Naive B cell (primary cell): ENCODE results near the gene GNAI3. TPM values are rescaled to one million over a fixed set of nuclear protein-coding genes. Genes with fewer than 3 reads are reported as not detected.
"Not testable (repeated sequence)": the region's sequence is repeated elsewhere in the genome, so short reads cannot be mapped to it uniquely, and the experiment has no call there.

Experiments used
- ATAC-seq, 2 donors: fragments of 150-1000 bp; cut with Tn5 transposase; 2 replicates each; pipeline ENCODE4 v1.10.0; 2021; ENCODE audit warnings: low read depth in 2 of 2, mild to moderate bottlenecking in 2 of 2, moderate library complexity in 2 of 2
- DNase-seq: peaks from one replicate; pipeline ENCODE4 v3.0.0; 2022
- H3K27ac Mint-ChIP-seq, 6 donors: one replicate each; pipeline ENCODE4 v1.8.0; 2020 to 2022; ENCODE audit warnings: mild to moderate bottlenecking in 6 of 6, mixed read lengths in 6 of 6, moderate library complexity in 5 of 6, inconsistent platforms in 2 of 6
- H3K27me3 Mint-ChIP-seq, 3 donors: one replicate each; pipeline ENCODE4 v1.8.0; 2021 to 2022; ENCODE audit warnings: mixed read lengths in 3 of 3, mild to moderate bottlenecking in 1 of 3
- H3K36me3 Mint-ChIP-seq, 2 donors: one replicate each; pipeline ENCODE4 v1.8.0; 2020 to 2022; ENCODE audit warnings: mixed read lengths in 2 of 2, inconsistent platforms in 1 of 2, mild to moderate bottlenecking in 1 of 2
- H3K4me1 Mint-ChIP-seq, 3 donors: one replicate each; pipeline ENCODE4 v1.8.0; 2020 to 2022; ENCODE audit warnings: mixed read lengths in 3 of 3, inconsistent platforms in 1 of 3, mild to moderate bottlenecking in 1 of 3, moderate library complexity in 1 of 3
- H3K4me3 Mint-ChIP-seq, 8 donors: one replicate each; pipeline ENCODE4 v1.8.0; 2020 to 2022; ENCODE audit warnings: mild to moderate bottlenecking in 8 of 8, mixed read lengths in 8 of 8, moderate library complexity in 8 of 8, inconsistent platforms in 2 of 8
- H3K9me3 Mint-ChIP-seq, 7 donors: one replicate each; pipeline ENCODE4 v1.8.0; 2020 to 2022; ENCODE audit warnings: mixed read lengths in 7 of 7, mild to moderate bottlenecking in 5 of 7, inconsistent platforms in 2 of 7, moderate library complexity in 1 of 7
- polyA plus RNA-seq, 6 donors: library from polyadenylated mRNA; unstranded; fragments of 300-500 nt; fragmentation: Illumina TruSeq; gene quantifications; one replicate each; pipeline ENCODE4 v1.2.3, GENCODE V29; 2021; ENCODE audit warnings: low read depth in 6 of 6

GNAI3 gene
- polyA plus RNA-seq, 6 donors from 2014 or later, result 7.6 to 13.9 (median 8.9) TPM

GRCh38 chr1:109654519-109654918, 106.1 kb downstream of the GNAI3 start:
- peak overlapping the region in 2 of 6 donors; percentile 49 to 89 for H3K27ac Mint-ChIP-seq
- ATAC-seq, result no peak
- H3K27me3 Mint-ChIP-seq, result peaks cover 11 to 28% (median 13%) of the 10 kb centered on the region in 3 donors
- peak overlapping the region in 5 of 8 donors; percentile 13 to 96 (median 68) for H3K4me3 Mint-ChIP-seq
- no peak for DNase-seq
- no peaks in the 10 kb centered on the region for H3K9me3 Mint-ChIP-seq
- H3K36me3 Mint-ChIP-seq, result peaks cover 4 to 10% of the 10 kb centered on the region in 2 donors
- peaks cover 21 to 26% (median 22%) of the 10 kb centered on the region in 3 donors for H3K4me1 Mint-ChIP-seq

- Mint-ChIP-seq H3K9me3 (no peaks in the 10 kb centered on the region), H3K4me1 (peaks cover 21 to 26% (median 22%) of the 10 kb centered on the region in 3 donors), H3K4me3 (peak within 1 kb of the TSS; percentile 84 to 97 (median 94)), H3K27me3 (peaks cover 7 to 22% (median 13%) of the 10 kb centered on the region in 3 donors), H3K36me3 (peaks cover 4 to 10% of the 10 kb centered on the region in 2 donors), H3K27ac (peak within 1 kb of the TSS; percentile 88 to 95 (median 91))
- ATAC-seq, result peak; percentile 88 to 91
- DNase-seq, result peak; percentile 80
These were observed 107.5 kb downstream of the GNAI3 start, which contains the start of gene GSTM4 for GRCh38 chr1:109655615-109656519. Gene GSTM4 (plus strand): TSS chr1:109656099. CDS start chr1:109656390, 291 bp downstream.

GRCh38 chr1:109657395-109657794, 109.0 kb downstream of the GNAI3 start:
- Mint-ChIP-seq H3K9me3 (no peaks in the 10 kb centered on the region), H3K4me3 (peak overlapping the region in 6 of 8 donors; percentile 49 to 94 (median 88)), H3K4me1 (peaks cover 21 to 26% (median 22%) of the 10 kb centered on the region in 3 donors), H3K27ac (peak overlapping the region in 2 of 6 donors; percentile 29 to 79), H3K27me3 (peaks cover 0 to 10% (median 4%) of the 10 kb centered on the region in 3 donors), H3K36me3 (peaks cover 4 to 17% of the 10 kb centered on the region in 2 donors)
- DNase-seq (no peak), ATAC-seq (no peak)

- H3K4me1 Mint-ChIP-seq, result peaks cover 21 to 26% (median 22%) of the 10 kb centered on the region in 3 donors
- H3K4me3 Mint-ChIP-seq, result peak overlapping the region in 4 of 8 donors; percentile 10 to 94 (median 89)
- no peaks in the 10 kb centered on the region for H3K9me3 Mint-ChIP-seq
- DNase-seq (no peak), ATAC-seq (no peak)
- H3K27me3 Mint-ChIP-seq, result peaks cover 0 to 8% (median 4%) of the 10 kb centered on the region in 3 donors
- H3K36me3 Mint-ChIP-seq, result peaks cover 4 to 17% of the 10 kb centered on the region in 2 donors
- H3K27ac Mint-ChIP-seq, result peak overlapping the region in 1 of 6 donors; percentile 33
These were observed 109.6 kb downstream of the GNAI3 start for GRCh38 chr1:109657970-109658369.

GRCh38 chr1:109658533-109659042, 110.2 kb downstream of the GNAI3 start:
- H3K4me1 Mint-ChIP-seq, result peaks cover 21 to 26% (median 22%) of the 10 kb centered on the region in 3 donors
- ATAC-seq (no peak), DNase-seq (no peak)
- H3K4me3 Mint-ChIP-seq, result peak overlapping the region in 3 of 8 donors; percentile 21 to 84 (median 80)
- H3K27me3 Mint-ChIP-seq, result peaks cover 0 to 2% (median 0%) of the 10 kb centered on the region in 3 donors
- H3K9me3 Mint-ChIP-seq, result no peaks in the 10 kb centered on the region
- H3K27ac Mint-ChIP-seq, result no peak overlapping the region
- H3K36me3 Mint-ChIP-seq, result peaks cover 4 to 17% of the 10 kb centered on the region in 2 donors

- DNase-seq (no peak), ATAC-seq (no peak)
- peaks cover 21 to 26% (median 22%) of the 10 kb centered on the region in 3 donors for H3K4me1 Mint-ChIP-seq
- no peaks in the 10 kb centered on the region for H3K9me3 Mint-ChIP-seq
- peak overlapping the region in 2 of 8 donors; percentile 37 to 84 for H3K4me3 Mint-ChIP-seq
- no peaks in the 10 kb centered on the region for H3K27me3 Mint-ChIP-seq
- peaks cover 4 to 17% of the 10 kb centered on the region in 2 donors for H3K36me3 Mint-ChIP-seq
- H3K27ac Mint-ChIP-seq, result peak overlapping the region in 1 of 6 donors; percentile 47
These were observed 110.7 kb downstream of the GNAI3 start for GRCh38 chr1:109659145-109659544.

- no peaks in the 10 kb centered on the region for H3K9me3 Mint-ChIP-seq
- H3K27ac Mint-ChIP-seq, result no peak overlapping the region
- peaks cover 4 to 17% of the 10 kb centered on the region in 2 donors for H3K36me3 Mint-ChIP-seq
- ATAC-seq, result no peak
- H3K4me1 Mint-ChIP-seq, result peaks cover 16 to 17% (median 17%) of the 10 kb centered on the region in 3 donors
- DNase-seq, result no peak
- H3K27me3 Mint-ChIP-seq, result no peaks in the 10 kb centered on the region
- no peak overlapping the region for H3K4me3 Mint-ChIP-seq
These were observed 111.7 kb downstream of the GNAI3 start for GRCh38 chr1:109659997-109660690.

- not testable (repeated sequence) for H3K4me3 Mint-ChIP-seq, H3K27me3 Mint-ChIP-seq, H3K27ac Mint-ChIP-seq, H3K9me3 Mint-ChIP-seq, DNase-seq, ATAC-seq
- H3K36me3 Mint-ChIP-seq, result peaks cover 4 to 17% of the 10 kb centered on the region in 2 donors
- H3K4me1 Mint-ChIP-seq, result peaks cover 12 to 14% (median 12%) of the 10 kb centered on the region in 3 donors
These were observed 112.2 kb downstream of the GNAI3 start for GRCh38 chr1:109660691-109661026.

- Mint-ChIP-seq H3K9me3 (no peaks in the 10 kb centered on the region), H3K27me3 (no peaks in the 10 kb centered on the region), H3K4me3 (no peak overlapping the region), H3K4me1 (peaks cover 5 to 6% (median 6%) of the 10 kb centered on the region in 3 donors), H3K27ac (peak overlapping the region in 1 of 6 donors; percentile 72), H3K36me3 (peaks cover 4 to 17% of the 10 kb centered on the region in 2 donors)
- DNase-seq (no peak), ATAC-seq (no peak)
These were observed 113.0 kb downstream of the GNAI3 start for GRCh38 chr1:109661391-109661790.

- H3K27me3 Mint-ChIP-seq, result no peaks in the 10 kb centered on the region
- peaks cover 12 to 20% (median 16%) of the 10 kb centered on the region in 3 donors for H3K4me1 Mint-ChIP-seq
- H3K4me3 Mint-ChIP-seq, result no peak overlapping the region
- no peak for DNase-seq
- ATAC-seq, result no peak
- peaks cover 0 to 7% of the 10 kb centered on the region in 2 donors for H3K36me3 Mint-ChIP-seq
- no peak overlapping the region for H3K27ac Mint-ChIP-seq
- no peaks in the 10 kb centered on the region for H3K9me3 Mint-ChIP-seq
These were observed 116.3 kb downstream of the GNAI3 start for GRCh38 chr1:109664671-109665070.

- DNase-seq (peak; percentile 58), ATAC-seq (peak; percentile 96 to 97)
- Mint-ChIP-seq H3K27me3 (no peaks in the 10 kb centered on the region), H3K27ac (peak within 1 kb of the TSS in 2 of 6 donors; percentile 48 to 57), H3K4me1 (peaks cover 14 to 22% (median 18%) of the 10 kb centered on the region in 3 donors), H3K36me3 (no peaks in the 10 kb centered on the region), H3K4me3 (peak within 1 kb of the TSS; percentile 60 to 89 (median 82)), H3K9me3 (peaks cover 0 to 3% (median 0%) of the 10 kb centered on the region in 7 donors)
These were observed 119.2 kb downstream of the GNAI3 start, which contains the start of gene GSTM2 for GRCh38 chr1:109667452-109668122. Gene GSTM2 (plus strand): TSS chr1:109668057. CDS start chr1:109668116, 59 bp downstream.
